HG02678 (cell line): ENCODE data around the gene ABCC5.

Experiments
- ATAC-seq: cut with Tn5 transposase; IDR thresholded peaks from one replicate; pipeline ENCODE4 v1.9.1; 2021; ENCODE audit warnings: mild to moderate bottlenecking, moderate library complexity; ENCODE audit not compliant: unreplicated experiment

Gene ABCC5

DNA sequence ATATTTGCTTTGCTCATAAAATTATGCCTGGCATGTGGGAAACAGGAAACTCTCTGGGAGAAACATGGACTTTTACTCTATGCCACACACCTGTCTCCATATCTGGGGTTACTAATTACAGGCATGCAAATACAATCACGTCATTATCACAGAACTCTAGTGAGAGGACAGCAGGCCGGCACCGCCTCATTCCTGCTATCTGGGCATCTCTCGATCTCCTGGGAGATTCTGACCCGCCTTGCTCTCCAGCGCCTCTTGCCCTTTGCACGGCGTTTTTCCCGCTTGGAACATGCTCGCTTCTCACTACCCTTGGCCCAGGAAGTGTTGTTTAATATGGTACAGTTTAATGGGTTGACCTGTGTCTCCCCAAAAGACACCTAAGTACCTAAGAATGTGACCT is 87.6 kb downstream of the ABCC5 start:
- ATAC-seq, result no peak

GRCh38 chr3:183927059-183927458 is 90.6 kb downstream of the ABCC5 start:
- no peak for ATAC-seq

DNA sequence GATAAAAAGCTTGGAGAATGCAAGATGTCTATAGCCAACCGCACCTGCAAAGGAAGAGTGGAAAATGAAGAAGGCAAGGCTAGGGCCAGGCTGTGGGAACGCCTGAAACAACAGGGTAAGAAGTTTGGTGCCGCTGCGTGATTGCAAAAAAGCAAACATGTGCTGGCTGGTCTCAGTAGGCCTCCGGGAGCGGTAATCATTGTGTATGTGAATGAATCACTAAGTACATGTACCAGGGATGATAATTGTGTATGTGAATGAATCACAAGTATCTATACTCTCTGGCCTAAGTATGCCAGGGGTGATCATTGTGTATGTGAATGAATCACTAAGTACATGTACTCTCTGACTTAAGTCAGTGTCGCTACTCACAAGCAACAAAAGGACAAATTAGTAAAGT is 92.7 kb downstream of the ABCC5 start:
- no peak for ATAC-seq

DNA sequence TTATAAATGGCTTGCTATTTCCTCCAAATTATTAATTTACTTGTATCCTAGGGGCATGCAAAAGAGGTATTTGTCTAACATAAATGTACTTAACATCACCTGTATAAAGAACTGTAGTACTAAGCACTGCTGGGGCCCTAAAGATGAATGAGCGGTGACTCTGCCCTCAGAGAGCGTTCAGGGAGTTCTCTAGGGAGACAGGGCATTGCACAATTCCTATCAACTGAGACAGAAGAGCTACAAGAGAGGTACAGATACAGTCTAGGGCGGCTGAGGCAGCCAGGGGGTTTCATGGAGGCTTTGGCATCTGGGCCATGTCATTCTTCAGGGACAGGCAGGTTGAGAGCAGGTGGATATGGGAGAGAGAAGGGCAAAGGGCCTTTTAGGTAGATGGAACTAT is 93.1 kb downstream of the ABCC5 start:
- no peak for ATAC-seq

DNA sequence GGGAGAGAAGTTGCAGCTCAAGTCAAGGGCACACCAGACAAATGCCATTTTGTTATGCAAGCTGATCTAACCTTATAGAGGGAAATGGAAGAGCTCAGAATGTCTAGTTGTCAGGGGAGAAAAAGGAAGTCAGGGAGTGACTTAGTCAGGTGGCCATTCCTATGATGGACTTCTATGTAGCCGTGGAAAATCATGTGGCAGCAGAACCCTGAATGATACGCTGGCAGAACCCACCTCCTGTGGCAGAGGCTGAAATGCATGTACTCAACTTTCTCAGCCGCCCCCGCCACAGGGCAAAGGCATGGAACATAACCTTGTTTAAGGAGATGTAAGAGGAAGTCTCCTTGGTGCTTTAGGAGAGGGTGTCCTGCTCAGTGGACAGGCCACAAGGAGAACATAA is 95.3 kb downstream of the ABCC5 start:
- no peak for ATAC-seq

- no peak for ATAC-seq
These were observed 96.6 kb downstream of the ABCC5 start for GRCh38 chr3:183921096-183921495.

- ATAC-seq, result no peak
These were observed 97.3 kb downstream of the ABCC5 start for GRCh38 chr3:183920416-183920815.

GRCh38 chr3:183918178-183918577 is 99.5 kb downstream of the ABCC5 start:
- no peak for ATAC-seq

- no peak for ATAC-seq
These were observed 99.9 kb downstream of the ABCC5 start for GRCh38 chr3:183917776-183918175.

- ATAC-seq, result no peak
These were observed 102.8 kb downstream of the ABCC5 start for GRCh38 chr3:183914856-183915255.

- ATAC-seq, result no peak
These were observed 104.1 kb downstream of the ABCC5 start for GRCh38 chr3:183913580-183913920.

- no peak for ATAC-seq
These were observed 104.6 kb downstream of the ABCC5 start for GRCh38 chr3:183912895-183913579.

DNA sequence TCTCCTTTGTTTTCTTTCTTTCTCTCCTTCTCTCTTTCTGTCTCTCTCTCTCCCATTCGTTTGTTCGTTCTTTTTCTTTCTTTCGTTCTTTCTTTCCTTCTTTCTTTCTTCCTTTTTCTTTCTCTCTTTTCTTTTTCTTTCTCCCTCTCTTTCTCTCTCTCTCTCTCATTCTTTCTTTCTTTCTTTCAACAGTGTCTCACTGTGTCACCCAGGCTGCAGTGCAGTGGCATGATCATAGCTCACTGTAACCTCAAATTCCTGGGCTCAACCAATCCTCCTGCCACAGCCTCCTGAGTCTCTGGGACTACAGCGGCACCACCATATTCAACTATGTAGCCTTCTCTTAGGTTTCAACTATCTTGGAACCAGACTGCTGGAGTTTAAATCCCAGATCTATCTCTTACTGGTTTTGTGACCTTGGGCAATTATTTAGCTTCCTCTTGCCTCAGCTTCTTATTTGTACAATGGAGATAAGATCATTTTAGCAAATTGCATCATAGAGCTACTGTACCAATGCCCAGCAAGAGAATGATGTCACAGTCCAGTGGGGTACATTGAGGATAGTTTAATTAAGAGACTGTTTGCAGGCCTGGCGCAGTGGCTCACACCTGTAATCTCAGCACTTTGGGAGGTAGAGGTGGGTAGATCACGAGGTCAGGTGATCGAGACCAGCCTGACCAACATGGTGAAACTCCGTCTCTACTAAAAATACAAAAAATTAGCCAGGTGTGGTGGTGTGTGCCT is 105.7 kb downstream of the ABCC5 start:
- ATAC-seq, result no peak

GRCh38 chr3:183911087-183911486 is 106.6 kb downstream of the ABCC5 start:
- ATAC-seq, result no peak

DNA sequence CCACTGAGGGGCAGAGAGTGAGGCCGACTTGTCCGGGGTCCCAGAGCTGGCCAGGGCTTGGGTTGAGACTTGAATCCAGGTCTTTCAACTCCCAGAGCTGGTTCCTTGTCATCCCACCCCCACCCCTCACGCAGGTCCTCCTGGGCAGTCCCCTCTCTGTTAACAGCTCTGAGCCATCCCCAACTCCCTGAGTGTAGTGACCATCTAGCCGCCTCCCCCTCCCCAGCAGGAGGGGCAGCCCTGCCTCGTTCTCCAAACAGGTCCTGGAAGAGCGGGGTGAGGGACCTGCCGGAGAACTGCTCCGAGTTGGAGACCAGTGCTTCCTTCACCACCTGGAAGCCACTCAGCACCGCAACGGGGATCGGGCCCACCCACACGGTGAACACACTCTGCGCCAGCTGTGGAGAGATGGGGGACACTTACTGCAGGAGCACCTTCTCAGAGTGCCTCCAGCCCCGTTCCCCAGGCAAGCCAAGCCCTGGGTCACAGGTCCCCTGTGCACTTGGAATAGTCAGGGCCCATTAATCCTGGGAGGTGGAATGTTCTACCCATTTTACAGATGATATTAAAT is 108.6 kb downstream of the ABCC5 start:
- no peak for ATAC-seq

GRCh38 chr3:183907911-183908331 is 109.8 kb downstream of the ABCC5 start:
- ATAC-seq, result no peak

DNA sequence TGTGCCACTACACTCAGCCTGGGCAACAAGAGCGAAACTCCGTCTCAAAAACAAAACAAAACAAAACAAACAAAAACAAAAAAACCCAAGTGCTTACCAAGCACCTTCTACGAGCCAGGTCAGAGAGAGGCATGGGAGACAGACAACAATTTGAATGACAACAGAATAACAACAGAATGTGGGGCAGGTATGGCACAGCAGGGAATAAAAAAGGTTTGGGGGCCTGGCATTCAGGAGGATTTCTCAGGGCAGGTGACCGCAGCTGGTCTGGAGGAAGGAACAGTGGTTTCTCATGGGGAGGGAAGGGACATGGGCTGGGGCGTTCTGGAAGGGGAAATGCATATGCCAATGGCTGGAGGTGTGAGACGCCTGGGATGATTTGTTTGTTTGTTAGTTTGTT is 110.5 kb downstream of the ABCC5 start:
- ATAC-seq, result no peak

DNA sequence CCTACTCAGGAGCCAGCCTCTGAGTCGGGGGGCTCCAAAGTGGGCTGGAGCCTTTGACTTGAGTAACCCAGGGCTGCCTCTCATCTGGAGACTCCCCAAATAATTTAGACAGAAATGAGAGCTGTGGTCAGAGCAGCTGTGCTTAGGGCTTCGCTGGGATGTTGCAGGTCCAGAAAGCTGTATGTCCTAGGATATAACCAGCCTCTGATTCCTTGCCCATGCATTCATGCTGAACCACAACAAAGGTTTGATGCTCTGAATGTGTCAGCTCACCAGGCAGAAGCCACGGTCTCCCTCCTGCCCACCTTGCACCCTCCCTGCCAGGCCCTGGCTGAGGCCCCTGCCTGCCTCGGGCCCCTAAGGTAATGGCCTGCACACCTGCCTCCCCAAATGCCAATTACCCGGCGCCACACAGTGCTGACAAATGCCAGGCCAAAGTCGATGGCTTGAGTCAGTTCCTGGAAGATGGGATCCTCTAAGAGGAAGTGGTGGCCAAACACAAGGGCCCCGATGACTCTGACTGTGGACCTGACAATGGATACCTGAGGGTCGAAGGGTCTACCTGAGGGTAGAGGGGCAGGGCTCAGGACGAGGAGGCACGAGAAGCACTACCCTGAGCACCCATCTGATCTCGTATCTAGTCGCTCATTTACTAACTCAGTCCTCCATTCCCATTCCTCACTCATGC is 111.3 kb downstream of the ABCC5 start:
- ATAC-seq, result no peak

- no peak for ATAC-seq
These were observed 112.6 kb downstream of the ABCC5 start for GRCh38 chr3:183904833-183905780.

- no peak for ATAC-seq
These were observed 119.7 kb downstream of the ABCC5 start for GRCh38 chr3:183898028-183898431.

DNA sequence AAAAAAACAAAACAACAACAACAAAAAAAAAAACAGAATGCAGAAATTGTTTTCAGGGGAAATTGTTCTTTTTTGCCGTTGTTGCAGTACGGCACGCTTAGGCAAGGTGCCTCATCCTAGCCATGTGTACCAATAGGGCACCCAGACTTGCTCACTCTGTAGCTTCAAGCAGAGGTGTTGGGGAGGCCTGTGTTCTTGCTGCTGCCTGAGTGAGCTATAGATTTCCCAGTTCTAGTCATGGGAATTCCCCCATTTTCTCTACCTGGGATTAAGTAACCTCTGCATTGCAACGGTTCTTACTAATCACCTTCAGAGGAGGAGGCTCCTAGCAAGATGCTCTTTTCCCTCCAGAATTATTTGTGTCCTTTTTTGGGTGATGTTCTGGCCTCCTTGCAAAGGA is 120.1 kb downstream of the ABCC5 start:
- ATAC-seq, result no peak
